CD4-positive, alpha-beta T cell treated with Interleukin-4 for 4 hours (primary cell): ENCODE data around the gene RNASEH1.
A peak's percentile ranks its signal among the peaks of the same experiment; 100 is the strongest.

Experiments used
- DNase-seq: peaks from one replicate; pipeline ENCODE4 v3.0.0-alpha.2; 2020

The RNASEH1 gene

GRCh38 chr2:3558205-3559014 is at the start of gene RNASEH1:
Gene RNASEH1, minus strand, starts transcription at chr2:3558333. Its CDS starts 73 bp downstream, at chr2:3558260.
- peak; percentile 97 for DNase-seq

GRCh38 chr2:3606370-3607201 is 48.5 kb upstream of the RNASEH1 start:
- no peak for DNase-seq

GRCh38 chr2:3606028-3606369 is 47.9 kb upstream of the RNASEH1 start:
- DNase-seq, result no peak

- DNase-seq, result peak; percentile 52
These were observed 47.1 kb upstream of the RNASEH1 start for GRCh38 chr2:3604991-3605961.

GRCh38 chr2:3604207-3604877 is 46.2 kb upstream of the RNASEH1 start:
- DNase-seq, result no peak

GRCh38 chr2:3603536-3604206 is 45.5 kb upstream of the RNASEH1 start:
- no peak for DNase-seq

- no peak for DNase-seq
These were observed 44.6 kb upstream of the RNASEH1 start for GRCh38 chr2:3602553-3603339.

GRCh38 chr2:3601561-3602271 is 43.6 kb upstream of the RNASEH1 start:
- no peak for DNase-seq

GRCh38 chr2:3600256-3600855 is 42.2 kb upstream of the RNASEH1 start:
- no peak for DNase-seq

GRCh38 chr2:3598912-3599854 is 41.0 kb upstream of the RNASEH1 start:
- DNase-seq, result no peak

- DNase-seq, result no peak
These were observed 40.2 kb upstream of the RNASEH1 start for GRCh38 chr2:3598197-3598910.

- DNase-seq, result no peak
These were observed 39.4 kb upstream of the RNASEH1 start for GRCh38 chr2:3597567-3597966.

- no peak for DNase-seq
These were observed 38.8 kb upstream of the RNASEH1 start for GRCh38 chr2:3596901-3597417.

- no peak for DNase-seq
These were observed 37.9 kb upstream of the RNASEH1 start for GRCh38 chr2:3595985-3596384.

GRCh38 chr2:3595404-3595803 is 37.3 kb upstream of the RNASEH1 start:
- no peak for DNase-seq

- no peak for DNase-seq
These were observed 36.6 kb upstream of the RNASEH1 start, which contains the start of gene COLEC11 for GRCh38 chr2:3594493-3595281. Gene COLEC11, plus strand, starts transcription at chr2:3595112. Its CDS starts 9,229 bp downstream, at chr2:3604341.

- no peak for DNase-seq
These were observed 31.0 kb upstream of the RNASEH1 start for GRCh38 chr2:3589086-3589485.
